Activated T-cell treated with anti-CD3 and anti-CD28 coated beads for 48 hours (primary cell): Measurements from ENCODE around the gene CLSTN1.
"Not testable (repeated sequence)": the region's sequence is repeated elsewhere in the genome, so short reads cannot be mapped to it uniquely, and the experiment has no call there.

Experiments used
- DNase-seq: peaks from one replicate; pipeline ENCODE4 v3.0.0-alpha.2; 2020; ENCODE audit warnings: low read depth

Gene CLSTN1

DNA sequence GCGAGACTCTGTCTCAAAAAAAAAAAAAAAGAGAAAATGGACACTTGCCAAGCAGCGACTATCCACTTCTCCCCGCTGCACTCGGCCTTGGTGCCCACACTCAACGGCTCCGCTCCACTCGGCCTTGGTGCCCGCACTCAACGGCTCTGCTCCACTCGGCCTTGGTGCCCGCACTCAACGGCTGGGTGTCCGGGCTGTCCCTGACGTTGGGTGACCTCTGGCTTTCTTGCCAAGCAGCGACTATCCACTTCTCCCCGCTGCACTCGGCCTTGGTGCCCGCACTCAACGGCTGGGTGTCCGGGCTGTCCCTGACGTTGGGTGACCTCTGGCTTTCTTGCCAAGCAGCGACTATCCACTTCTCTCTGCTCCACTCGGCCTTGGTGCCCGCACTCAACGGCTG, 61.3 kb downstream of the CLSTN1 start:
- DNase-seq = not testable (repeated sequence)

GRCh38 chr1:9761855-9762254, 61.9 kb downstream of the CLSTN1 start:
- DNase-seq = no peak

DNA sequence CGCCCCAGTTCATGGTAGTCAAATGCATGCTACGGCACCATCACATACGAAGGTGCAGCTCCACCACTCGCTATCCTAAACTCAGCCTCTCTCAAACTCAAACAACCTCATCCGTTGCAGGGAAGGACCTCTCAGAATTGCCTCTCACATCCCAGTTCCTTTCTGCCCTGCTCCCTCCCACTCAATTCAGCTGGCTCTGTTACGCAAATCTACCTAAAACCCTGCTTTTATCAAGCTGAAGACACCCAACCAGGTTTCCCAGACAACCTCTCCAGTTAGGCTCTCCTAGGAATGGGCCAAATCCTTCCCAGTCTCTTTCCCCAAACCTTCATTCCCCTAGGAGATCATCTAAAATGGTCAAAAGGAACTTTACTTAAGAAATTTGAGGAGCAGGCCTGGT, 62.9 kb downstream of the CLSTN1 start:
- no peak for DNase-seq

GRCh38 chr1:9759939-9760338, 63.8 kb downstream of the CLSTN1 start:
- DNase-seq = no peak

GRCh38 chr1:9758559-9759121, 65.1 kb downstream of the CLSTN1 start:
- DNase-seq = no peak

GRCh38 chr1:9755441-9755995, 68.2 kb downstream of the CLSTN1 start:
- no peak for DNase-seq

DNA sequence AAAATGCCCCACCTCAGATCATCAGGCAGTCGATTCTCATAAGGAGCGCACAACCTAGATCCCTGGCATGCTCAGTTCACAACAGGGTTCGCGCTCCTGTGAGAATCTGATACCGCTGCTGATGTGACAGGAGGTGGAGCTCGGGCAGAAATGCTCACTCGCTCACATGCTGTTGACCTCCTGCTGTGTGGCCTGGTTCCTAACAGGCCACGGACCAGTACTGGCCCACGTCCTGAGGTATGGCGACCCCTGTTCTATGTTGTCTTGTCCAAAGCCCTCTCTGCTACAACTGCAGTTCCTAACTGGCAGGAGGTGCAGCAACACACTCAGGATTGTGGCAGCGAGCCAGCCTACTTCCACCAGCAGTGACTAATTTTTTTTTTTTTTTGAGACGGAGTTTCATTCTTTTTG, 70.6 kb downstream of the CLSTN1 start:
- no peak for DNase-seq

GRCh38 chr1:9751971-9752370, 71.8 kb downstream of the CLSTN1 start:
- DNase-seq = no peak

GRCh38 chr1:9749361-9749760, 74.4 kb downstream of the CLSTN1 start:
- DNase-seq = no peak

GRCh38 chr1:9748391-9748790, 75.4 kb downstream of the CLSTN1 start:
- not testable (repeated sequence) for DNase-seq

DNA sequence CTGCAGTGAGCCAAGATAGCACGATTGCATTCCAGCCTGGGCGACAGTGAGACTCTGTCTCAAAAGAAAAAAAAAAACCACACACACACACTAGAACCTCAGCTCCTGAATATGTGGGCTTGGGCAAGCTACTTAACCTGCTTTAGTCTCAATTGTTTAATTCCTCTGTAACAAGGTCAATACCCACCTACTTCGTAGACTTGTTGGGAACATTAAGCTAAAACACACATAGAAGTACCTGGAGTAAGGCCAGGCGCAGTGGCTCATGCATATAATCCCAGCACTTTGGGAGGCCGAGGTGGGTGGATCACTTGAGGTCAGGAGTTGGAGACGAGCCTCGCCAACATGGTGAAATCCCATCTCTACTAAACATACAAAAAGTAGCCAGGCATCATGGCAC, 77.1 kb downstream of the CLSTN1 start:
- no peak for DNase-seq

- no peak for DNase-seq
Observed at GRCh38 chr1:9746211-9746610, 77.6 kb downstream of the CLSTN1 start.

- no peak for DNase-seq
Observed at GRCh38 chr1:9744106-9744799, 79.5 kb downstream of the CLSTN1 start.

- no peak for DNase-seq
Observed at GRCh38 chr1:9737671-9738070, 86.1 kb downstream of the CLSTN1 start.

DNA sequence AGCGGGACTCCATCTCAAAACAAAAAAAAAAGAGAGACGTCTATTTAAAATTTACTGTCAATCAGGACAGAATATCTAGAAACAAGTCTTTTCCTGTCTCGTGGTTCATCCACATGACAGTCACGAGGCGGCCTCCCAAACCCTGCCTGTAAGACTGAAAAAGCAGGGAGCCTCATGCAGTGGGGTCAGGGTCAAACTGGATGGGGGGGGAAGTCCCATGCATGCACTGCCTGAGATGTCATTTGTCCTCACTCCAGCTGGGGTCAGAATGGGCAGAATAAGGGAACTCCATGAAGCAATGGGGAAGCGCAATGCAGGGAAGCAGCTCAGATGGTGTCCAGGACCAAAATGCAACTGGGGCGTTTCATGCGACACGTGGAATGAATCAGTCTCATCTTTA, 86.7 kb downstream of the CLSTN1 start:
- DNase-seq = no peak

DNA sequence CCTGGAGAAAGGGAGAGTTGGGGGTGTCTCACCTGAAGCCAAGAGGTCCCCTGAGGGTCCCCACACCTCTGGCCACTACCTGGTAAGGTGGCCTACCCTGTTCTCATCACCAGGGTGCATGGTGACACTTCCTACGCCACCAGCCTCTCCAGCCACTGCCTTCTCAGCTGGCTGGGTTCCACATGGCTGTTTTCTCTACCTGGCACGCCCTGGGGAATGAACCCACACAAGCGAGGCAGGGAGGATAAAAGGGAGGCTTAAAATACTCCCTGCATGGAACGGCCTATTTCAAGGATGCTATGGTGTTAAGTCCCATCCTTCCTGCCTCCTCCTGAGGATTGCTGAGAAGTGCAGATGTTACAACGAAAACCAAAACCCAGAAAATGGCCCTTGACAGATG, 87.5 kb downstream of the CLSTN1 start:
- DNase-seq = no peak

- no peak for DNase-seq
Observed at GRCh38 chr1:9735800-9736199, 88.0 kb downstream of the CLSTN1 start.

- DNase-seq = no peak
Observed at GRCh38 chr1:9733160-9733789, 90.5 kb downstream of the CLSTN1 start.

DNA sequence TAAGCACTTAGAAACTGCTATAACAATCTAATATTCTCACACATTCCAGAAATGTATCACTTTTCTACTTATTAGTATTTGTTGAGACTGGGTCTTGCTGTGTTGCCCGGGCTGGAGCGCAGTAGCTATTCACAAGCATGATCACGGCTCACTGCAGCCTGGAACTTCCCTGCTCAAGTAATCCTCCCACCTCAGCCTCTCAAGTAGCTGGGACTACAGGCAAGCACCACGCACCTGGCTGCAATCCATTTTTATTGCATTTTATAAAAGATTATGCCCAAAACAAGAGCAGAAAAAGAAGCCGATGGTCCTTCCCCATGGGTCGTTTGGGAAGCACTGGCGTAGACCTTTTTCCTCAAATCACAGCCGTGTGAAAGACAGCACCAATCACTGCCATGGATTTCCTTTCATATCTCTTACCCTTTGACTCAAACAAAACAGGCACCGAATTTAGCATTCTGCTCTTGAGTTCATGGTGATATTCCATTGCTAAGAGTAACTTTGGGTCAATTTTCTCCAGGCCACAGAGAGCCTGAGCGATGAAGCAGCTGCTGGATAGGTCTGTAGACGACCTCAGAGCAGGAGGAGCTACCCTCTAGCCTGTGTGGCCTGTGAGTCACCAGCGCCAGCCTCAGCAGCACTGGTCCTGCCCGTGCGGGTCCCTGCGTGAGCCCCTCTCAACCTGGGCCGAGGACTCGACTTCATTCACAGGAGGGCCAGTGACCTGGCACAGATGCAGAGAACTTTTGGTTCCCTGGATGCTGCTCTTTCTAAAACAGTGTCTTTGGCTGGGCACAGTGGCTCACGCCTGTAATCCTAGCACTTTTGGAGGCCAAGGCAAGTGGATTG, 91.4 kb downstream of the CLSTN1 start:
- no peak for DNase-seq

- DNase-seq = no peak
Observed at GRCh38 chr1:9731561-9731960, 92.2 kb downstream of the CLSTN1 start.

DNA sequence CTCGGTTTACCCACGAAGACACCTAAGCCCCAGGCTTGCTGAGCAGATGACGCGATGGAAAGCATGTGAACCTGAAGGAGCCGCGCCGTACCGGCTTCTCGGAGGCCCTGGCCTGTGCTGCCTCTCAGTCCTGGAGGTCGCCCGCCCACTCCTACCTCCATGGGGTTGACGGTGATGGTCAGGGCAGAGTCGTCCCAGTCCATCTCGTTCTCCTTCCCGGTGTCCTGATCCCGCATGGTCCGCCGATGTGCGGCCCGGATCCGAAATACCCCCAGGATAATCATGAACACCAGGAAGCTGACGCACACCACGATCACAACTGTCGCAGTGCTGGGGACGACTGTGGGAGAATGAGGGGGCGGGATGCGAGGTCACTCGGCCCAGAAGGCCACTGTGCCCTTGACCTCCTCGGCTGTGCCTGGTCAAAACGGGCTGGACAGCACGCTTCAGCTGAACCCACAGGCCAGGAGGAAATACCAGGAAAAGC, 92.7 kb downstream of the CLSTN1 start:
- no peak for DNase-seq
